DMS53 treated with DMSO at 0.1 percent for 48 hours (cell line): ENCODE measurements around the gene MTA2.
A peak's percentile ranks its signal among the peaks of the same experiment; 100 is the strongest.
"Not testable (repeated sequence)": the region's sequence is repeated elsewhere in the genome, so short reads cannot be mapped to it uniquely, and the experiment has no call there.

ENCODE experiments used
- DNase-seq: peaks from one replicate; lab custom pipeline; 2025; ENCODE audit not compliant: unreplicated experiment; lab: John Stamatoyannopoulos, UW

Gene MTA2

DNA sequence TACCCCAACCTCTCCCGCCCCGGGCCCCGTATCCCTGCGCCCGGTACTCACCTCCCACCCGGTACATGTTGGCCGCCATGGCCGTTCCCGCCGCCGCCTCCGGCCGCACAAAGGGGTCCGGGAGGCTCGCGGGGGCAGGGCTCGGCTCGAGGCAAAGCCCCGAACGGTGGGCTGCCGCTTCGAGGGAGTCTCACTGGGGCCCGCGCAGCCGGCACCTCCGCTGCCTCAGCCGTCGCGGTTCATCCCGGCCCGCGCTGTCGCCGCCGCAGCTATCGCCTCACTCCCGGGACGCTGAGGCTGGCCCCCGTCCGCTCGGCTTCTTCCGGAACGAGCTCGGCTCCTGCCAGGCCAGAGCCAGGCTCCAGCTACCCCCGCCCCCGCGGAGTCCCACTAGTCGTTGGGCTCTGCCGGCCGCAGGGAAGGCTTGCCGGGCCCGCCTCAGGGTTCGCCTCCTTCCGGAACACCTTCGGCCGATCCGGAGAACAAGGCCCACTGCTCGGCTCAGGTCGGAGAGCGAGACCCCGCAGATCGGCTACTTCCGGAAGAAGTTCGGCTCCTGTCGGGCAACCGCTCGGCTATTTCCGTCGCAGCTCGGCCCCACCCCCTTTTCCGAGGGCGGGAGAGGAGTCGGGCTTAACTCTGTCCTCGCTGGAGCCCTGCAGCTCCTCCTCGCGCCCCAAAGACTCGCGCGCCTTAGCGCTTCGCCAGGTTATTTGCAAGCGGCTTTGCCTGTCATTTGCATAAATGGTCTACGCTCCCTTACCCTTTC is at the start of gene MTA2:
MTA2 (minus strand) TSS at position 494 of the 769 bp plus-strand sequence; CDS start at position 79, 415 bp downstream.
- DNase-seq, result peak; percentile 98

DNA sequence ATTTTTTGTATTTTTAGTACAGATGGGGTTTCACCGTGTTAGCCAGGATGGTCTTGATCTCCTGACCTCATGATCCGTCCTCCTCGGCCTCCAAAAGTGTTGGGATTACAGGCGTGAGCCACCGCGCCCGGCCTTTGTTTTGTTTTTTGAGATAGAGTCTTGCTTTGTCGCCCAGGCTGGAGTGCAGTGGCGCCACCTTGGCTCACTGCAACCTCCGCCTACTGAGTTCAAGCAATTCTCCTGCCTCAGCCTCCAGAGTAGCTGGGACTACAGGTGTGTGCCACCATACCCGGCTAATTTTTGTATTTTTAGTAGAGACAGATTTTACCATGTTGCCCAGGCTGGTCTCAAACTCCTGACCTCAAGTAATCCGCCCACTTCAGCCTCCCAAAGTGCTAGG is 48.6 kb upstream of the MTA2 start:
- not testable (repeated sequence) for DNase-seq

DNA sequence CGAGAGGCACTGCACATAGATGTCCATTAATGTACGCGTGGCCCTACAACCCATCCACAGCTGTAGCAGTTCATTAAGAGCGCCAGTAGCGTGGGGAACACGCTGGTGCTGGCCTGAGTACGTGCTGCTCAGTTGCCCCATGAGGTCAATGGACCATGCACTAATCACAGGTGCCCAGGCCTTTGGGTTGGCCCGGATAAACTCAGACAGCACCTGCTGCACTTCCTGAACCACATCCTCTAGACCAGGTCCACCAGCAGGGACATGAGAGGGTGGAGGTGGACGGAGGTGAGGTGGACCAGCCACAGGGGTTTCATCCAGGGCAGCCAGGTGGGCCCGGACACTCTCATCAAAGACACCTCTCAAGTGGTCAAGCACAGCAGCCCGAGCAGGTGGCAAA is 47.8 kb upstream of the MTA2 start:
- no peak for DNase-seq

DNA sequence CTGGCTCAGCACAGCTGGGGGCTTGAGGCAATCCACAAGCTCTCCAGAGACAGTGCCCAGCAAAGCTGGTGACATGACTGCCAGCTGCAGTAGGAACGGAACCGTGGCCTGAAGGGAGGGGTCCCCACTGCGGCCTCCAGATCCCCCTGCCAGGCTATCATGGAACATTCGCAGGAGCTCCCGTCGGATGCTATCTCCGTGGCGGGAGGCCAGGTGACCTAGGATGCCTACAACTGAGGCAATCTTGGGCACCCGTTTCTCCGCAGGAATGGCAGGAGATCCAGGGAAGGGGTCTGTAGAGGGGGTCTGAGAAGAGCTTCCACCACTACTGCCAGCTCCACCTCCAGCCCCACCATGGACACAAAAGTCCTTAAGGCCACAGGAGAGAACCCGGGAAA is 47.3 kb upstream of the MTA2 start:
- DNase-seq, result no peak

DNA sequence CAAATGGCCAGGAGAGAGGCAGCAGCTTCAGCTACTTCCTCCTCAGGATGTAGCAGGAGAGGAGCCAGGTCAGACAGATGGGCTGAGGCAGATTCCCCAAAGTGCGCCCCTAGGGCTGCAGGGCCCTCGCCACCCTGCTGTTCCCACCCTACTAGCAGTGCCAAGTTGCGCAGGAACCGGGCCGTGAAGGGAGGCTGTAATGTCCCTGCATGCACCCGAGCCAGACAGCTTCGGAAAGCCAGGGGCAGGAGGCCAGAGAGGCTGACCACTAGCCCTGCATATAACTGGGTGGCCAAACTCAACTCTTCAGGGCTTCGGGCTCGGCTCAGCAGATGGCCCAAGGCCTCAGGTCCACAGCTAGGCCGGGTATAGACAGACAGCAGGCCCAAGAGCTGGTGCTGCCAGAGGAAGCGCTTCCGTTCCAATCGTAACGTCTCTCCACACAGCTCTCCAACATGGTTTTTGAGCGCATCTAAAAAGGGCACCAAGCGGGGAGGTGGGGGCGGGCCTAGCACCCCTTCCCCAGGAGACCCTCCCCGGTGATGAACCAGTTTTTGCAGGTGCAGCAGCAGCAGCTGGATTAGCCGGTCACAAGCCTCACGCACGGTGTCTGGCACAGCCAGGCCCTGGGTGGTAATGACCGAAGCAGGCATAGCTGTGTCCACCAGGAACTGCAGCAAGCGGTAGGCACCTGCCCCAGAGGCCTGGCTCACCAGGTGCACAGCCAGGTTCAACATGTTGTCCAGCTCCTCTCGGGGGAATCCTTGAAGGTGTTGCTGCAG is 46.7 kb upstream of the MTA2 start:
- DNase-seq, result no peak

DNA sequence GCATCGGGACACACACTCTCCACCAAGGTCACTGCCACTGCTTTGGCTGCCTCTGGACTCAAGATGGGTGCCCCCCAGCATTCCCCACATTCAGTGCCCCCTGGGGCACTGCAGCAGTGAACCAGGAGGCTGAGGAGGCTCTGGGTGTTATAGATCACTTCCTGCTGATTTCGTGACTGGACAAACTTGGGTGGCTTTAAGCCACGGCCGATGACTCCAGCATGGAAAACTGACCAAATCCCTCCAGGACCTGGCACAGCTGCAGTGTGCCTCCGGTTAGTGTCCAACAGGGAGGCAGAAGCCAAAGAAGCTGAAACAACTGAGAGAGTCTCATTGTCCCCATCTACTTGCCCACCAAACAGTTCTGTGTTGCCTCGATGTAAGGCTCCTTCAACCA is 45.9 kb upstream of the MTA2 start:
- DNase-seq, result no peak

DNA sequence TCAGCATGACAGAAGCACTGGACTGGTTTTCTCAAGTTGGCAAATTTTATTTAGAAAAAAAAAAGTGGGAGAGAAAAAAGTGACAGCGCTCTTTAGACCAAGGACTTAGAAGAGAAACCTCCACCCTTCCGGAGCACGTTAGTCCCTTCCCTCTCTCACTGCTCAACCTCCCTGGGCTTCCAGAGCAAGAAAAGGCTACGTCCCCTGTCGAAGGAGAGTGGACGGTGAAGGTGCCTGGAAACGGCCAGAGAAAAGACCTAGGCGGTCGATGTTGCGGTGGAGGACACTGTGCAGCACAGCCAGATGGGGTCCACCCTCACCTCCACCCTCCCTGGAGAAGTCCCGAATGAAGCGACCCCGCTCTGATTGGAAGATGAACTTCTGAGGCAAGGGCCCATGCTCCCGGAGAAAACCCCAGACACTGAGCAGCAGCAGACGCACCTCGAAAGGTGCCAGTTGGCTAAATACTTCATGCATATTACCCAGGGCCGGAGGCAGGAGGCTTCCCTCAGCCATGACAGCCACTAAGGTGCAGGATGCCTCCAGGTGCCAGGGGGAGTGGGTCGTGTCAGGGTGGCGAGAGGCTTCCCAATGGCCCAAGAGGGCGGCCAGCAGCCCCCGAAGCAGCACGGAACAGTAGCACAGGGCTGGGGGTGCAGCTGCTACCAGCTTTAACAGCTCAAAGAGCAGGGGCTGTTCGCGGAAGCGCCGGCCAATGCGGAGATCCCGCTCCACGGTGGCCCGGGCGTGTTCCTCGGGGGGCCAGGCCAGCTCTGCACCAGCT is 45.4 kb upstream of the MTA2 start:
- no peak for DNase-seq

DNA sequence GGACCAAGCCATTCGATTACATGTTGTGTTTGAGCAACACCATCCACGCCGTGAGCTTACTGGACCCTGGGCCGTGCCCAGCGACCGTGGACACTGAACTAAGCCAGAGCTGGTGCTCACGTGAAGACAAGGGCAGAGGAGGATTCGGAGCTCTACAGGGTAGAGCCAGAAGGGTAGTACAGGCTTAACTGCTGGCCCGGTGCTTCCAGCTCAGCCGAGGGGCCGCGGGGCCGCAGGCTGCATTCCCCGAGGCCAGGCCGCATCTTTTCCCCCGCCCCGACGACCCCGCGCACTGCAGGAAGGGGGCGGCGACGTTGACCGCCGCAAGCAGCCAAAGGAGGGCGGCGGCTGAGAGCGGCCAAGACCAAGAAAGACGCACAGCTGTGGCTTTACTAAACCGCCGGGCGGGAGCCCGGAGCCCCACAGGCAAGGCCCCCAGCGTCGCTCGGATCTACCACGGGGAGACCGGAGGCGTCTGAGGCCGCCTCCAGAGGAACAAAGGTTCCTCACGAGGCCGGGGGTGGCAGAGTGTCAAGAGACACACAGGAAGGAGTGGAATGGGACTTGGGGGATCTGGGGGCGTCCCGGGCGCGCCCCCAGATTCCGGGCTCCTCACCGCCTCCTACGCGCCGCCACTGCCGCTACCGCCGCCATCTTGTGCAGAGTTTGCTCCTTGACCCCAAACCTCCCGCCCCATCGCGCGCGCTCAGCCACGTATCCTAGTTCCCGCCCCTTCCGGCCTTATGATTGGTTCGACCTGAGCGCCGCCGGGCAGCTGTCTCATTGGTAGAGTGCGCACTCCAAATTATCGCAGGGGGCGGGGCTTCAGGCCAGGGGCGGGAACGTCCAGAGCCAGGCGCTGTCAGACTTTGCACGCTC is 44.5 kb upstream of the MTA2 start, which contains the start of gene GANAB:
GANAB (minus strand) TSS at position 668 of the 879 bp plus-strand sequence; CDS start at position 654, 14 bp downstream.
- peak; percentile 95 for DNase-seq

DNA sequence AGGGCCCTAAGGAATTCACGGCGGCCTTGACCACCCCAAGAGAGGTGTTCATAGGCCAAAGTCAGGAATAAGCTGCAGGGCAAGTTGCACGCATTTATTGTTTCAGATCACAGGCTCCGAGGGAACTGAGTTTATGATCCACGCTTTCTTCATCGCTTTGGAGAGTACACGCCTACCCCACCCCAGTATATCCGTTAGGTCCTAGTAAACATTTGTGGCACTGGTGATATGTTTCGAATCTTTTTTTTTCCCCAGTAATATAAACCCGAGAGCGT is 43.9 kb upstream of the MTA2 start:
- no peak for DNase-seq

DNA sequence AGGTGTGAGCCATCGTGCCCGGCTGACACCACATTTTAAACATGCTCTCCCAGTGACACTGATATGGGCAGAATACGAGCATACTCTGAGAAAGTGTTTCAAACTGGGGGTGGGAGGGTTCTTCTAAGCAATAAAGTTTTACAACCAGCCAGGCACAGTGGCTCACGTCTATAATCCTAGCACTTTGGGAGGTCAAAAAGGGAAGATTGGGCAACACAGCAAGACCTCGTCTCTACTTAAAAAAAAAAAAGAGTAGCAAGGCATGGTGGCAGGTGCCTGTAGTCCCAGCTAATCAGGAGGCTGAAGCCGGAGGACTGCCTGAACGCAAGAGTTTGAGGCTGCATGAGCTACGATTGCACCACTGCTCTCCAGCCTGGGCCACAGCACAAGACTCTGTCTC is 42.6 kb upstream of the MTA2 start:
- DNase-seq, result no peak

DNA sequence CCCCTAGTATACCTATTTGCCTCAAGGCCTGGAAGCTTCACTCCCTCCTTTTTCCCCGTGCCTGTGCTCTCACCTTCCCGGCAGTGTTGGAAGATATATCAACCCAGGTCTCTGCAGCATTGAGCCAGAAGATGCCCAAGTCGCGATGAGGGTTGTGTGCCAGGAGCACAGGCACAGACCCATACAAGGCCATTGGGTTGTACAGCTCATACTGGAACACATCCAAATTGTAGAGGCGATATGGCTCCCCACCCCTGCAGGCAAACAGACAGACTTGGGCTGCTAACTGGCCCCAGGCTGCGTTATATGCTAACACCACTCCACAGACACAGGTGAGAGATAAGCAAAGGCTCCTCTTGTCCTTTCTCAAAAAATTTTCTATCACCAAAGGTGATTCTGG is 30.8 kb upstream of the MTA2 start:
- no peak for DNase-seq

DNA sequence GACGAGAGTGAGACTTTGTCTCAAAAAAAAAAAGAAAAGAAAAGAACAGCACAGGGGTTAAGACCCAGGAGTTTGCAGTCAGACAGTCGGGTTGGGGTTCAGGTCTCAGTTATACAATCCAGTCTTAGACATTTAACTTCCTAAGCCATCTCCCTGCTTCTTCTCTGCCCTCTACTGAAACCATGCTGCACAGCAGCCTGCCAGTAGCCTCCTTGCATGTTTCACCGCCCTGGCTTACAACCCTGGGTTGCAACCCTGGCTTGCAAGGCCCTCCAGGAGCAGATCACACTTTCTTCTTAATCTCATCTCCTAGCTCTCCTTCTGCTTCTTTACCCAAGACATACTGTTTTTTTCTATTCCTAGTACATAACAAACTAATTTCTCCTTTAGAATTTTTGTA is 26.0 kb upstream of the MTA2 start:
- no peak for DNase-seq

DNA sequence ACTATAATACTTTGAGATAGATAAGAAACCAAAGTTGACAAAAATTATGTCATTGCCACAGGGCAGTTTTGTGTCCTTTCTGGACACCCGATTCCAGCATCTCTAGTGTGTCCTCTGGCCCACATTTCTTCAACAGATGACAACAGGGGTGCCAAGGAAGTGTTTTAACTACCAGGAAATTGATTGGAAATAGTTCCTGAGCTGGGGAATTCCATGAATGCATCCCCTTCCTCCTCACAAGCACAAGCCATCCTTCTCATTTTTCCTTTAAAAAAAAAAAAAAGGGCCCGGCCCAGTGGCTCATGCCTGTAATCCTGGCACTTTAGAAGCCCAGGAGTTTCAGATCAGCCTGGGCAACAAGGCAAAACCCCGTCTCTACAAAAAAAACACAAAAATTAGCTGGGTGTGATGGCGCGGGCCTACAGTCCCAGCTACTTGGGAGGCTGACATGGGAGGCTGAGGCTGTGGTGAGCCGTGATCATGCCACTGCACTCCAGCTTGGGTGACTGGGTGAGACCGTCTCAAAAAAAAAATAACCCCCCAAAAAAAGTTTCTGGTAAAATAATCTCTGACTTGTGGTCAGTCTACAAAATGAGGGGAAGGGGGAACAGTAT is 20.9 kb upstream of the MTA2 start:
- no peak for DNase-seq

DNA sequence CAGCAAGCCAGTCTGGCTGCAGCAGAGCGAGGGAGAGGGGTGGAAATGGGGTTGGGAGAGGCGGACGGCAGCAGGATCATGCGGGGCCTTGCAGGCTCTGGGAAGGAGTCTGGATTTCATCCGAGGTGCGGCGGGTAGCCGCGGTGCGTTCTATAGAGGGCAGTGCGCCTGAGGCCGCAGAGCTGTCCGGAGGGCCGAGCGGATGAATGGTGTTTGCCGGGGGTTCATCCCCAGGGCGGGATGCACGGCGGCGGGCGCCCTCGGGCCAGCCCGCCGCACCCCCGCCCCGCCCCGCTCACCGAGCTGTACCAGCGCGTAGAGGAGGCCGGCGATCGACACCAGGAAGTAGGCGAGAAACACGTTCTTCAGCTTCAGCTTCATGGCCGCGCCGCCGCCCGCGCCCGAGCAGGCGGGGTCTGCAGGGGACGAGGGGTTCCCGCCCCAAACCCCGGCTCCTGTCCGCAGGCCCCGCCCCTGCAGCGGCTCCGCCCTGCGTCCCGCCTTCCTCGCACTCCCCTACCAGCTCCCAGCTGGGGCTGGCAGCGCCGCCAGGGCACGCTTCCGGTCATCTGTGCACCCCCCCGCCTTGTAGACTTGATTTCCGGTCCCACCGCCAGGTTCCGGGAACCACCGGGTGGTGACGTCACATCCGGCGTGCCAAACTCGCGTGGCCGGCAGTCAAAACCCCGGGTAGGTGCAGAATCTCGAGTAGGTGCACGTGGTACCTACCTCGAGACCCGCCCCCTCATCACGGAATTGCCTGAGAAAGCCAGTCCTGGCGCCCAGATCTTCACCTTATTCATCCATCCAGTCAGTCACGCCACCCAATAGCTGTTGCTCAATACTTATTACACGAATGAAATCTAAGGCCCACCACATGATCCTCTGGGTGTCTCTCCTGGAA is 20.2 kb upstream of the MTA2 start, which contains the start of gene B3GAT3:
B3GAT3 (minus strand) TSS at position 420 of the 904 bp plus-strand sequence; CDS start at position 381, 39 bp downstream.
- peak; percentile 98 for DNase-seq

DNA sequence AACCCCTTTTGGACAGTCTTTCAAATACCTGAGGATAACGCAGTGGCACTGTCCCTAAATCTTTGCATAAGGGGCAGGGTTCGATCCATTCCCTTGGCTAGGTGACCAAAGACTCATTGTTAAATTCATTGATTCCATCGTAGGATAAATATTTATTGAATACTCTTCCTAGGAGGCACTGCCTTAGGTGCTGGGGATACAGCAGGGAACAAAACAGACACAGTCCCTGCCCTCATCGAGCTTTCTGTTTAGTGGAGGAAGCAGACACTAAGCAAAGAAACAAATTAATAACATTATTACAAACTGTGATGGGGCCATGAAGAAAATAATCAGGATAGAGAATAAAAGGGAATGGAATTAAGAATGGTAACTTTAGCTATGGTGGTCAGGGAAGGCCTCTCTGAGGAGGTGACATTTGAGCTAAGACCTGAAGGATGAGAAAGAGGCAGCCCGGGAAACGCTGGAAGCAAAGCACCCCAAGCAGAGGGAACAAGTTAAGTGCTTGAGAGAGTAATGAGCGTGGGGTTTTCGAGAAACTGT is 19.4 kb upstream of the MTA2 start:
- DNase-seq, result no peak

DNA sequence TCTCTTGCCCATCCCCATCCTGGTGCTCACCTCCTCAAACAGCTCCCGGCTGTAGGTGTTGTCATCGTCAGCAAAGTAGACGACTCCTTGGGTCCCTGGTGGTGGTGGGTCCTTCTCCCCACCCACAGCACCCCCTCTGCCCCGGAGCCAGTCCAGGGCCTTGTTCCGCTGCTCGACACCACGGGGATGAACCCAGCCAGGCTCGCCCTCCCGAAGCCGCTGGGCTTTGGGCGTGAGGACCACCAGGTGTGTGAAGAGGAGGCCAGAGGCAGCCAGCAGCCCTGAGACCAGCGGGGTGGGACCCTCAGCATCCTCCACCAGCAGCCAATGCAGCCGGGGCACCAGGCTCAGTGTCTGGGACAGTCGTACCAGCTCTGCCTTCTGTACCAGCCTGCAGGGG is 15.3 kb upstream of the MTA2 start:
- not testable (repeated sequence) for DNase-seq

DNA sequence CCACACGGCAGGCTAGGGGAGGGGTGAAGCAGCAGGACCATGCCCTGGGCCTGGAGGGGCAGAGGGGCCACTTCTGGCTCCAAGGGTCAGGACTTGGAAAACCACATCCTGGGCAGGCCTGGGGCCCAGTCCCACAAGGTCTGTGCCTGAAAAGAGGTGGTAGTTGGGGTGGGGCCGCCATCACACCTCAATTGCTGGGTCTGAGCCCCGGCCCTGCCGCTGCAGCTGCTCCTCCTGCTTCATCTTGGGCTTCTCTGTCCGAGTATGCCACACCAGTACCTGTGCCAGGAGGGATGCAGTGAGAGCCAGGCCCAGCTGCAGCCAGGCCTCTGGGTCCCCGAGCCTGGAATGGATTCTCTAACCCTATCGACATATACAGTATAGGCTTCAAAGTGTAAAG is 13.9 kb upstream of the MTA2 start:
- DNase-seq, result no peak

DNA sequence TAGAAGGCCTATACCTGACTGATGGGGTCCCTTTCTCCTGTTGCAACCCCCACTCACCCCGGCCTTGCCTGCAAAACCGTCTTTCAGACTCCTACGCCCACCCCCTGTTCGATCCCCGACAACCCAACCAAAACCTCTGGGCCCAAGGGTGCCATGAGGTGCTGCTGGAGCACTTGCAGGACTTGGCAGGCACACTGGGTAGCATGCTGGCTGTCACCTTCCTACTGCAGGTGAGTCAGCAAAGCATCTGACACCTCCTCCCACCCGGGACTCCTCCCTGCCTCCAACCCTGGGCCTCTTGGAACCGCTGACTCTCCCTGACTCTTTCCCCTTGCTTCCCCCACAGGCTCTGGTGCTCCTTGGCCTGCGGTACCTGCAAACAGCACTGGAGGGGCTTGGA is 12.6 kb upstream of the MTA2 start:
- DNase-seq, result peak; percentile 46

DNA sequence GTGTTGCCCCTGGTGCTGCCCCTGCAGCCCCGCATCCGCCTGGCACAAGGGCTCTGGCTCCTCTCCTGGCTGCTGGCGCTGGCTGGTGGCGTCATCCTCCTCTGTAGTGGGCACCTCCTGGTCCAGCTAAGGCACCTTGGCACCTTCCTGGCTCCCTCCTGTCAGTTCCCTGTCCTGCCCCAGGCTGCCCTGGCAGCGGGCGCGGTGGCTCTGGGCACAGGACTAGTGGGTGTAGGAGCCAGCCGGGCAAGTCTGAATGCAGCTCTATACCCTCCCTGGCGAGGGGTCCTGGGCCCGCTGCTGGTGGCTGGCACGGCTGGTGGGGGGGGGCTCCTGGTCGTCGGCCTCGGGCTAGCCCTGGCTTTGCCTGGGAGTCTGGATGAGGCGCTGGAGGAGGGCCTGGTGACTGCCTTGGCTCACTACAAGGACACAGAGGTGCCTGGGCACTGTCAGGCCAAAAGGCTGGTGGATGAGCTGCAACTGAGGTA is 11.7 kb upstream of the MTA2 start:
- no peak for DNase-seq
